GM12874 (cell line): ENCODE data around the gene PHLDA2.

Source experiments
- TF ChIP-seq, protein P1 (sequence below): IDR thresholded peaks from 2 replicates; pipeline ENCODE4 v1.5.1; 2011; ENCODE audit warnings: low read depth, mild to moderate bottlenecking, control low read depth, low read length, moderate library complexity; ENCODE audit not compliant: insufficient read depth

The PHLDA2 gene

DNA sequence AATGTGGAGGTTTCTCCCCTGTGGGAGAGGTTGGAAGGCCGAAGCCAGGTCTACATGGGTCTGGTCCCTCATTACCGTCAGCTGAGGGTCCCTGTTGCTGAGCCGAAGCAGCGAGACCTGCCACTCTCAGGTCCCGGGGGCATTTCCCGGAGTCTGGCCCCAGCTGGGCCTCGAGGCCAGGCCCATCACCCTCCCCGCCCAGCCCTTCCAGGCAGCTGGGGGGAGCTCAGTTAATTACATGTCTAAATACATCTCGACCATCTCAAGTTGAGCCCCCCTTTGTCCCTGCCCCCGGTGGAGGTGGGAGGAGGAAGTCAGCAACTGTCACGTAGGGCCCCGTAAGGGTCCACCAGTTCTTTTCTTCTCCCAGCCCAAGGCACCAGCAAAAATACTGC is 47.2 kb downstream of the PHLDA2 start:
- TF ChIP-seq, protein P1, sequence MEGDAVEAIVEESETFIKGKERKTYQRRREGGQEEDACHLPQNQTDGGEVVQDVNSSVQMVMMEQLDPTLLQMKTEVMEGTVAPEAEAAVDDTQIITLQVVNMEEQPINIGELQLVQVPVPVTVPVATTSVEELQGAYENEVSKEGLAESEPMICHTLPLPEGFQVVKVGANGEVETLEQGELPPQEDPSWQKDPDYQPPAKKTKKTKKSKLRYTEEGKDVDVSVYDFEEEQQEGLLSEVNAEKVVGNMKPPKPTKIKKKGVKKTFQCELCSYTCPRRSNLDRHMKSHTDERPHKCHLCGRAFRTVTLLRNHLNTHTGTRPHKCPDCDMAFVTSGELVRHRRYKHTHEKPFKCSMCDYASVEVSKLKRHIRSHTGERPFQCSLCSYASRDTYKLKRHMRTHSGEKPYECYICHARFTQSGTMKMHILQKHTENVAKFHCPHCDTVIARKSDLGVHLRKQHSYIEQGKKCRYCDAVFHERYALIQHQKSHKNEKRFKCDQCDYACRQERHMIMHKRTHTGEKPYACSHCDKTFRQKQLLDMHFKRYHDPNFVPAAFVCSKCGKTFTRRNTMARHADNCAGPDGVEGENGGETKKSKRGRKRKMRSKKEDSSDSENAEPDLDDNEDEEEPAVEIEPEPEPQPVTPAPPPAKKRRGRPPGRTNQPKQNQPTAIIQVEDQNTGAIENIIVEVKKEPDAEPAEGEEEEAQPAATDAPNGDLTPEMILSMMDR: no peak

DNA sequence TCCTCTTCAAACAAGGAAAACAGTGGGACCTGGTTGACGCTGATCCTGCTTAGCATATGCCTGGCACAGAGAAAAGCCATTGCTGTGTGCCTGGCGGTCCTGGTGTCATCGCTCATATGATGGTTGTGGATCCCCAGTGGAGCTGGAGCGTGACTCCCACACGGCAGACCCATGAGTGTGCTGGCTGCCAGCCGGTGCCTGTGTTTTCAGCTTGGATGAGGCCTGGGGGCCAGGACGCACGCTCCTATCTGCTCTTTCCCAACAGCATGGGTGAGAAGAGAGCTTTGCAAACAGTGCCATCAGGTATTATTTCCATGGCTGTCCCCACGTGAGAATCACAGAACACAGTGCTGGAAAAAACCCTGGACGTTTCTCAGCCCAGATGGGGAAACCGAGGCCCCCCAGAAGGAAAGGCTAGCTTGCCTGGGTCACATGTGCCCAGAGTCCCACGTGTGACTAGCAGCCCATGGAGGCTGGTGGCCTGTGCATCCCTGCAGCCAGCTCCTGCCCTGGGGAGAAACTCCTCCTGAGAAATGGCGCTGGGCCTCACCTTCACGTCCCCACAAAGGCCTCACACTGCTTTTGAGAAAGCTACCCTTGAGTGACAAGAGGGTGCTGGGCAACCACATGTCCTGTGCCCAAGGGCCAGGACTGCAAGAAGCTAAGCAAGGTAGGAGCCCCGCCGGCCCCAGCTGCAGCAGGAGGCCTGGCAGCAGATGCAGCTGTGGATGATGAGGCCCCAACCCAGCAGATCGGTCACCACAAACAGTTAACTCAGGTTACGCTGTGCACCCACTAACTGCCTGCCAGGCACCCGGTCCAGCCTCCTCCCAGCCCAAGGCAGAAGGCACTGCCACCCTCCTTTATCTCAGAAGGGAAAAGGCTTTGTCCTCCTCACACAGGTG is 47.9 kb downstream of the PHLDA2 start:
- TF ChIP-seq, protein P1: no peak

DNA sequence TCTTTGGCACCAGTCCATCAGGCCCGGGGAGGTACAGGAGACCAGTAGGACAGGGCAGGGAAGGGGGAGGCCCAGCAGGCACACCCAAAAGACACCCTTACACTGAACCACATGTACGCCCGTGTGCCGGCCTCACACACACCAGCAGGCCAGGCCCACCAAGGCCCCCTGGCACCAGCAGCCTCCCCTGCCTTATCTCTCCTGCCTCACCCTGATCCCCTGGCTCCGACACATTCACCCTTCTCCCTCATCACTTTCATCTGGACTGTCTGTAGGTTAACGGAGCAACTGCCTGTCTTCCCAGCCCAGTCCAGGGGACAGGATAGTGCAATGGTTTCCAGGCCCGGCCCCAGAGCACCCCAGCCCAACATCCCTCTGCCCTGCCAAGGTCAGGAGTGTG is 48.6 kb downstream of the PHLDA2 start:
- TF ChIP-seq, protein P1: no peak

DNA sequence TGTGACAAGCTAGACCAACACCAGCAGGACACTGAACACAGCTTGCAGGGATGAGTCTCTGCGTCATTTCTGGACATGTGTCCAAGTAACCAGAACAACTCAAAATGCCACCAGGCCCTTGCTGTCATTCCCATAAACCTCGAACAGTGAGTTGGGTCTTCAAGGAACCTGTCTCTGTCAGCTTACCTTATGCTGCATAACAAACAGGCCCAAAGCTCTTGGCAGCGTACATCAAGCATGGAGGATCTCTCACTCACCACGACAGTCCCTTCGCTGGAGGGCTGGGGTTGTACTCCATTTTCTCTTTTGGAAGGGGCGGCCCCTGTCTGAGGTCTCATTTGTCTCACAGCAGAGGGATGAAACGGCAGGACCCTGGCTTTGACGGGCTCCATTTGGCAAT is 50.4 kb downstream of the PHLDA2 start:
- TF ChIP-seq, protein P1: no peak
